Measurements from ENCODE around the gene RPH3AL.
"Not testable (repeated sequence)": the region's sequence is repeated elsewhere in the genome, so short reads cannot be mapped to it uniquely, and the experiment has no call there.

DNA sequence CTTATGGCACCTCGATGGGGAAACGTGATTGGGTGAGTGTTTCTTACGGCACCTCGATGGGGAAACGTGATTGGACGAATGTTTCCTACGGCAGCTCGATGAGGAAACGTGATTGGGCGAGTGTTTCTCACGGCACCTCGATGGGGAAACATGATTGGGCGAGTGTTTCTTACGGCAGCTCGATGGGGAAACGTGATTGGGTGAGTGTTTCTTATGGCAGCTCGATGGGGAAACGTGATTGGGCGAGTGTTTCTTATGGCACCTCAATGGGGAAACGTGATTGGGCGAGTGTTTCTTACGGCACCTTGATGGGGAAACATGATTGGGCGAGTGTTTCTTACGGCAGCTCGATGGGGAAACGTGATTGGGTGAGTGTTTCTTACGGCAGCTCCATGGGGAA, 146.1 kb downstream of the RPH3AL start:
- TF ChIP-seq POLR2A (IDR thresholded peaks at IDR 0.05): not testable (repeated sequence)
- TF ChIP-seq, protein P1, sequence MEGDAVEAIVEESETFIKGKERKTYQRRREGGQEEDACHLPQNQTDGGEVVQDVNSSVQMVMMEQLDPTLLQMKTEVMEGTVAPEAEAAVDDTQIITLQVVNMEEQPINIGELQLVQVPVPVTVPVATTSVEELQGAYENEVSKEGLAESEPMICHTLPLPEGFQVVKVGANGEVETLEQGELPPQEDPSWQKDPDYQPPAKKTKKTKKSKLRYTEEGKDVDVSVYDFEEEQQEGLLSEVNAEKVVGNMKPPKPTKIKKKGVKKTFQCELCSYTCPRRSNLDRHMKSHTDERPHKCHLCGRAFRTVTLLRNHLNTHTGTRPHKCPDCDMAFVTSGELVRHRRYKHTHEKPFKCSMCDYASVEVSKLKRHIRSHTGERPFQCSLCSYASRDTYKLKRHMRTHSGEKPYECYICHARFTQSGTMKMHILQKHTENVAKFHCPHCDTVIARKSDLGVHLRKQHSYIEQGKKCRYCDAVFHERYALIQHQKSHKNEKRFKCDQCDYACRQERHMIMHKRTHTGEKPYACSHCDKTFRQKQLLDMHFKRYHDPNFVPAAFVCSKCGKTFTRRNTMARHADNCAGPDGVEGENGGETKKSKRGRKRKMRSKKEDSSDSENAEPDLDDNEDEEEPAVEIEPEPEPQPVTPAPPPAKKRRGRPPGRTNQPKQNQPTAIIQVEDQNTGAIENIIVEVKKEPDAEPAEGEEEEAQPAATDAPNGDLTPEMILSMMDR (IDR thresholded peaks at IDR 0.05): not testable (repeated sequence)
